ENCODE results near the gene CNN2.

DNA sequence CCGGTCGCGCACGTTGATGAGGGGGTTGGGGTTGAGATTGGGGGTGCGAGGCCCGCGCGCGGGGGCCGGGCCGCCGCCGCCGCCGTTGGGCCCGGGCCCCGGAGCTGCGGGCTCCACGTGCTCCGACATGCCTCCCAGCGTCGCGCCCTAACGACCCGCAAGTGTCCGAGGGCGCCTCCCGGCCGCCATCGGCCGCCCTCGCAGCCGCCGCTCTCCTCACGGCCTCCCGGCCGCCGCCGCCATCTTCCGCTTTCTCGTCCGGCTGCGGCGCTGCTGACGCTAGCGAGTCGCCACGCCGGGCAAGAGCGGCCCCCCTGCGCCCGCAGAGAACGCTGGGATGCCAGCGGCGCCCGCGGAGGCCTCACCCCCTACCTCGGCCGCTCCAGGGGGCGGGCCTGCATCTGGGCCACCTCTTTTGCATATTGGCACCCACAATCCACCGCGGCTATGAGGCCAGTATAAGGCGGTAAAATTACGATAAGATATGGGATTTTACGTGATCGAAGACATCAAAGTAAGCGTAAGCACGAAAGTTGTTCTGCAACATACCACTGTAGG is 5.5 kb upstream of the CNN2 start, which contains the start of gene TMEM259:
- no peak for TF ChIP-seq EZH2 (IDR thresholded peaks at IDR 0.05; ENCODE audit: borderline replicate concordance)
- TF ChIP-seq, protein P1, sequence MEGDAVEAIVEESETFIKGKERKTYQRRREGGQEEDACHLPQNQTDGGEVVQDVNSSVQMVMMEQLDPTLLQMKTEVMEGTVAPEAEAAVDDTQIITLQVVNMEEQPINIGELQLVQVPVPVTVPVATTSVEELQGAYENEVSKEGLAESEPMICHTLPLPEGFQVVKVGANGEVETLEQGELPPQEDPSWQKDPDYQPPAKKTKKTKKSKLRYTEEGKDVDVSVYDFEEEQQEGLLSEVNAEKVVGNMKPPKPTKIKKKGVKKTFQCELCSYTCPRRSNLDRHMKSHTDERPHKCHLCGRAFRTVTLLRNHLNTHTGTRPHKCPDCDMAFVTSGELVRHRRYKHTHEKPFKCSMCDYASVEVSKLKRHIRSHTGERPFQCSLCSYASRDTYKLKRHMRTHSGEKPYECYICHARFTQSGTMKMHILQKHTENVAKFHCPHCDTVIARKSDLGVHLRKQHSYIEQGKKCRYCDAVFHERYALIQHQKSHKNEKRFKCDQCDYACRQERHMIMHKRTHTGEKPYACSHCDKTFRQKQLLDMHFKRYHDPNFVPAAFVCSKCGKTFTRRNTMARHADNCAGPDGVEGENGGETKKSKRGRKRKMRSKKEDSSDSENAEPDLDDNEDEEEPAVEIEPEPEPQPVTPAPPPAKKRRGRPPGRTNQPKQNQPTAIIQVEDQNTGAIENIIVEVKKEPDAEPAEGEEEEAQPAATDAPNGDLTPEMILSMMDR (IDR thresholded peaks at IDR 0.05; ENCODE audit: poor library complexity): no peak
- no peak for TF ChIP-seq EZH2phosphoT487 (IDR thresholded peaks at IDR 0.05; ENCODE audit: low read depth, severe bottlenecking, unreplicated experiment)
